Colonic mucosa (tissue), 4 donors: ENCODE measurements around the gene ING4. TPM values are rescaled to one million over a fixed set of nuclear protein-coding genes. Genes with fewer than 3 reads are reported as not detected.

Experiments
- DNase-seq: peaks from one replicate; pipeline ENCODE4 v3.0.0-alpha.2; 2020
- H3K27ac ChIP-seq: fragments of 200-600 bp; one replicate; pipeline ENCODE4 v1.8.0; 2021
- H3K27me3 ChIP-seq: fragments of 200-600 bp; one replicate; pipeline ENCODE4 v1.8.0; 2021
- H3K36me3 ChIP-seq: fragments of 200-600 bp; one replicate; pipeline ENCODE4 v1.8.0; 2021
- H3K4me1 ChIP-seq: fragments of 200-600 bp; one replicate; pipeline ENCODE4 v1.8.0; 2021; ENCODE audit warnings: mild to moderate bottlenecking
- H3K4me3 ChIP-seq: fragments of 200-600 bp; one replicate; pipeline ENCODE4 v1.8.0; 2021
- H3K9ac ChIP-seq, 2 donors: one replicate each; pipeline ENCODE4 v1.7.0; 2013; ENCODE audit warnings: control low read depth in 2 of 2, low read depth in 2 of 2, low read length in 2 of 2
- H3K9me3 ChIP-seq: fragments of 200-600 bp; one replicate; pipeline ENCODE4 v1.8.0; 2021
- CTCF ChIP-seq: fragments of 200-600 bp; IDR thresholded peaks from one replicate; pipeline ENCODE4 v1.8.0; 2022; ENCODE audit warnings: antibody characterized with exemption, mild to moderate bottlenecking
- intact Hi-C: fragments of 100-400 bp; cut with DNase I; formaldehyde crosslinking; loops from one replicate; pipeline ENCODE4 v1.14.1; 2022
- total RNA-seq, 2 donors: library from RNA; stranded (reverse); fragmentation: NEBNext Ultra II Directional in 1 of 2; extraction: Animal tissue kit (Norgen Biotek cat#: 25700) in 1 of 2; gene quantifications; one replicate each; pipeline ENCODE4 v1.2.1, GENCODE V29; 2021
- donor health status: healthy.
- donor health status: DM: no; HTN: no; CAD: no.
- donor health status: DM: no; HTN: no; CAD: no.

ING4 gene
- total RNA-seq, 2 donors from 2014 or later, result 20.0 to 33.8 TPM

GRCh38 chr12:6691473-6691872 is 28.6 kb upstream of the ING4 start:
- H3K4me1 ChIP-seq, result peaks cover 5% of the 10 kb centered on the region
- intact Hi-C loops, result no loop called here
- no peak for DNase-seq
- H3K4me3 ChIP-seq, result no peak overlapping the region
- no peaks in the 10 kb centered on the region for H3K27me3 ChIP-seq
- H3K36me3 ChIP-seq, result no peaks in the 10 kb centered on the region
- H3K9me3 ChIP-seq, result no peaks in the 10 kb centered on the region
- TF ChIP-seq CTCF, result no peak
- H3K9ac ChIP-seq, result no peak overlapping the region
- no peak overlapping the region for H3K27ac ChIP-seq

- peak; percentile 98 for DNase-seq
- intact Hi-C loops, result loop anchor here (5.0 kb wide), 1 partner anchor 72 kb away; no protein-coding TSS in a partner anchor
- peak within 1 kb of the TSS; percentile 85 to 92 for H3K9ac ChIP-seq
- peak within 1 kb of the TSS; percentile 79 for H3K4me3 ChIP-seq
- no peaks in the 10 kb centered on the region for H3K36me3 ChIP-seq
- TF ChIP-seq CTCF, result no peak
- H3K27ac ChIP-seq, result peak within 1 kb of the TSS; percentile 96
- no peaks in the 10 kb centered on the region for H3K9me3 ChIP-seq
- H3K27me3 ChIP-seq, result no peaks in the 10 kb centered on the region
- peaks cover 8% of the 10 kb centered on the region for H3K4me1 ChIP-seq
Observed at GRCh38 chr12:6688999-6689882, 26.3 kb upstream of the ING4 start, which contains the start of gene ZNF384. Gene ZNF384, minus strand, starts transcription at chr12:6689375. Its CDS starts 9,855 bp downstream, at chr12:6679520.

- no peaks in the 10 kb centered on the region for H3K9me3 ChIP-seq
- H3K4me1 ChIP-seq, result peaks cover 8% of the 10 kb centered on the region
- peak; percentile 84 for DNase-seq
- peak overlapping the region; percentile 85 to 92 for H3K9ac ChIP-seq
- intact Hi-C loops, result loop anchor here (5.0 kb wide), 1 partner anchor 71 kb away; no protein-coding TSS in a partner anchor
- no peaks in the 10 kb centered on the region for H3K27me3 ChIP-seq
- TF ChIP-seq CTCF, result no peak
- H3K4me3 ChIP-seq, result peak overlapping the region; percentile 79
- peak overlapping the region; percentile 96 for H3K27ac ChIP-seq
- H3K36me3 ChIP-seq, result no peaks in the 10 kb centered on the region
Observed at GRCh38 chr12:6688543-6688998, 25.7 kb upstream of the ING4 start.

- H3K4me3 ChIP-seq, result no peak overlapping the region
- H3K9me3 ChIP-seq, result no peaks in the 10 kb centered on the region
- no peak for DNase-seq
- no peak overlapping the region for H3K9ac ChIP-seq
- intact Hi-C loops, result loop anchor here (5.0 kb wide), 1 partner anchor 69 kb away; no protein-coding TSS in a partner anchor
- H3K27ac ChIP-seq, result no peak overlapping the region
- TF ChIP-seq CTCF, result no peak
- no peaks in the 10 kb centered on the region for H3K36me3 ChIP-seq
- H3K27me3 ChIP-seq, result no peaks in the 10 kb centered on the region
- H3K4me1 ChIP-seq, result peaks cover 8% of the 10 kb centered on the region
Observed at GRCh38 chr12:6685814-6686213, 22.9 kb upstream of the ING4 start.

GRCh38 chr12:6684609-6685008 is 21.7 kb upstream of the ING4 start:
- Histone ChIP-seq H3K4me1 (peaks cover 8% of the 10 kb centered on the region), H3K4me3 (no peak overlapping the region), H3K27me3 (no peaks in the 10 kb centered on the region), H3K9me3 (no peaks in the 10 kb centered on the region), H3K9ac (no peak overlapping the region), H3K36me3 (peaks cover 5% of the 10 kb centered on the region), H3K27ac (no peak overlapping the region)
- intact Hi-C loops, result loop anchor here (5.0 kb wide), 1 partner anchor 67 kb away; no protein-coding TSS in a partner anchor
- peak; percentile 49 for DNase-seq
- peak; percentile 31 for TF ChIP-seq CTCF
